ENCODE measurements around the gene SCARF2.
A peak's percentile ranks its signal among the peaks of the same experiment; 100 is the strongest.
"Not testable (repeated sequence)": the region's sequence is repeated elsewhere in the genome, so short reads cannot be mapped to it uniquely, and the experiment has no call there.

SCARF2 gene

DNA sequence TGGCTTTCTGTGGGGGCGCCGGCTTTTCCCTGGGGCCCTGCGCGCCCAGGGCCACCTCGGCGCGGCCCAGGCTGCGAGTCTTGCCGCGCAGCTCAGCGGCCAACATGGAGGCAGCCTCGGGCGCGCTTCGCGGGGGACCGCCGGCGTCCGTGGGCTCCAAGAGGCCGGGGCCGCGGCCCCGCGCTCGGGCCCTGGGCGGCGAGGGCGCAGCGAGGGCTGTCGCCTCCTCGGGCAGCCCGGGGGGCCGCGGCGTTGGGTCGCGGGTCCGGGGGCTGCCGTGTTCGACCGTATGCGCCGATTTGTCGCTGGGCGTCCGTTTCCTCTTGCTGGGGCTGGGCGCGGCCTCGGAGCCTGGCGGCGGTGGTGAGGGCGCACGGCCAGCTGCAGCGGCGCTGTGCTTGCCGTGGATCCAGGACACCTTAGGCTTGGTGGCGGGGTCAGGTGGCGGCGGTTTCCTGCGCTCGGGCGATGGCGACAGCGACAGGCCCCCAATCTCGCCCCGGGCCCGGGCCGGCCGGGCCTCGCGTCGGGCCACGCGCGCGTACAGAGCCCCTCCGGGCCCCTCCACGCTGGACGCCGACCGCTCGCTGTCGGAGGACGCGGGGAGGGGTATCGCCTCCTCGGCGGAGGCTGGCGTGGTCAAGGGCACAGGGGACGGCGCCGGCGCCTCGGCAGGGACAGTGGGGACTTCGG, 11.9 kb downstream of the SCARF2 start:
- no peak for DNase-seq

- DNase-seq: peak; percentile 86
These were observed 12.6 kb downstream of the SCARF2 start for GRCh38 chr22:20424932-20425565.

DNA sequence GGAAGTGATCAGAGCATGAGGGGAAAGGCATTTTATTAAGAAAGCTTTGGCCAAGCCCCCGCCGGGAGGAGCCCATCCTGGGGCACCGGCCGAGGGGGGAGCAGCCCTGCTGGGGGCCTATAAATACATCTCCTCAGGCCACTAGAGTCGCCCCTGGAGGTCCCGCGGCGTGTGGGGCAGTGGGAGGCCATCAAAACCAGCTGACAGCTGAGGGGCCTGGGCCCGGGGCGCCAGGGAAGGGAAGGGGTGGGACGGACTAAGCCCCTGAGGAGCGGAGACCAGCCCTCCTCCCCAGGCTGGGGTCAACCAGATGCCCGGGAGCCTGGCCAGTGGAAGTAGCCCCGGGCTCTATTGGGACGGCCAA, 13.1 kb downstream of the SCARF2 start:
- no peak for DNase-seq

- DNase-seq: peak; percentile 79
These were observed 13.6 kb downstream of the SCARF2 start for GRCh38 chr22:20423906-20424551.

DNA sequence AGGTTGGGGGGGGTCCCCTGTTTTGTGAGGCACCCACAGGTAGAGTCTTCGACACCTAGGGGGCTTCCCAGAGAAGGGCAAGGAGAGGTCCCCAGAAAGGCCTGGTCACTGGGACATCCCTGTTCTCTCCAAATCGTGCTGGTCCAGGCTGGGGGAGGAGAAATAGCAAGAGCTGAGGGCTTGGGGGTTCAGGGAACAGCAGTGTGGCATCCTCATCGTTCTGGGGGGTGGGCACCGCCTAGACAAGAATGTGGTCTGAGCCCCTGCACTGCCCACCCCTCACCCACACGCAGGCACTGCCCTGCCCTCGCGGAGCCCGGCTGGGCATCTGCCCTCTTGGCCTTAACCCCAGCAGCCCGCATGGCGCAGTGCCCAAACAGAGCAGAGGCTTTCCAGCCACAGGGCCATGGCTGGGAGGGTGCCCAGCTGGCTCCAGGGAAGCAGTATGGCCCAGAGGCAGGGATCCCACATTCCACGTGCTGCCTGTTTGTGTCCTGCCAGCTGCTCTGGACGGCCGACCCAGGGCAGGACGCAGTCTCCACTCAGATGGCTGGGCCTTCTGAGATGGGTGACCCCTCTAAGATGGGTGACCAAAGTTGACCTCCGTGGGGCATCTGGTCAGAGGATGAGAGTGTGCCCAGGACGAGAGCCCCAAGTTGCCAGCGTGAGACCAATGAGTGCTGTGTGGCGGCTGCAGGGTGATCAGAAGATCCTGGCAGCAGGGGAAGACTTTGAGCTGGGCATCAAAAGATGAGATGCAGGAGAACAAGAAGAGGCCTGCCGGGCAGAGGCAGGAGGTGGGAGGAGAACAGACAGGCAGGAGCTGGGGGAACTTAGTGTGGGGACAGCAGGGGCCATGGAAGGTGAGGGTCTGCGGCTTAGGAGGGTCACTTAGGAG, 14.4 kb downstream of the SCARF2 start:
- peak; percentile 89 for DNase-seq

GRCh38 chr22:20422271-20423007, 15.2 kb downstream of the SCARF2 start:
- peak; percentile 92 for DNase-seq

DNA sequence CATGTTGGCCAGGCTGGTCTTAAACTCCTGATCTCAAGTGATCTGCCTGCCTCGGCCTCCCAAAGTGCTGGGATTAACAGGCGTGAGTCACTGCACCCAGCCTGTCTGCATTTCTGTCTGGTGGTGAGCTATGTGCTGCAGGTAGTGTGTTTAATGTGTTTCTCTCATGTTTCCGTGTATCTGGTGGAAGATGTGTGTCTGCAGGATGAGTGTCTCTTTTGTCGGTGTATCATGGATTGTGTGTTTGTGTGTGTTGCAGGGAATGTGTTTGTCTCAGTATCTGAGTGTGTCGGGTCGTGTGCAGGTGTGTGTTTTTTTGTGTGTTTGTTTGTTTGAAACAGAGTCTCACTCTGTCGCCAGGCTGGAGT, 16.1 kb downstream of the SCARF2 start:
- peak; percentile 2 for DNase-seq

- no peak for DNase-seq
These were observed 17.3 kb downstream of the SCARF2 start for GRCh38 chr22:20420157-20420842.

- no peak for DNase-seq
These were observed 18.0 kb downstream of the SCARF2 start for GRCh38 chr22:20419664-20419951.

GRCh38 chr22:20418211-20418788, 19.3 kb downstream of the SCARF2 start:
- DNase-seq: peak; percentile 91

- DNase-seq: not testable (repeated sequence)
These were observed 21.9 kb downstream of the SCARF2 start for GRCh38 chr22:20415699-20416098.

DNA sequence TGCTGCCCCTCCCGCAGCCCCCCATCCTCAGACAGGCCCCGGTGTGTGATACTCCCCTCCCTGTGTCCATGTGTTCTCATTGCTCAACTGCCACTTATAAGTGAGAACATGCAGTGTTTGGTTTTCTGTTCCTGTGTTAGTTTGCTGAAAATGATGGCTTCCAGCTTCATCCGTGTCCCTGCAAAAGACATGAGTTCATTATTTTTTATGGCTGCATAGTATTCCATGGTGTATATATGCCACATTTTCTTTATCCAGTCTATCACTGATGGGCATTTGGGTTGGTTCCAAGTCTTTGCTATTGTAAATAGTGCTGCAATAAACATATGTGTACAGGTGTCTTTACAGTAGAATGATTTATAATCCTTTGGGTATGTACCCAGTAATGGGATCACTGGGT, 22.4 kb downstream of the SCARF2 start:
- not testable (repeated sequence) for DNase-seq

DNA sequence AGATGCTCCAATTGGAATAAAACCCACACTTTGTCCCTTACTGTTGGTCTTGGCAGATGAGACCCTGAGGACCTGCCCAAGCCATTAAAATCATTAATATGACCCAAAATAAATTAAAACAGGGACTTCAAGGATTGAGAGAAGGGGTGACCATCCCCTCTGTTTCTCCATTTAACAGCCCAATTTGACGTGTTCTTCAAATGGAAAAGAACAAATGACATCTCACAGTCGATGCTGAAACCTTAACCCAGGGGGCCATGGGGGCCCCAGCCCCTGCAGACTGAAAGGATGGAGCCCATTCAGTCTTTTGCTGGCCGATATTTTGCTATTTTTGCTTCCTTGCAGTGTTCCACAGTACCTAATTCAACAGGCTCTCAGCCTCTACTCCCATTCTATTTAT, 23.2 kb downstream of the SCARF2 start:
- DNase-seq: no peak

DNA sequence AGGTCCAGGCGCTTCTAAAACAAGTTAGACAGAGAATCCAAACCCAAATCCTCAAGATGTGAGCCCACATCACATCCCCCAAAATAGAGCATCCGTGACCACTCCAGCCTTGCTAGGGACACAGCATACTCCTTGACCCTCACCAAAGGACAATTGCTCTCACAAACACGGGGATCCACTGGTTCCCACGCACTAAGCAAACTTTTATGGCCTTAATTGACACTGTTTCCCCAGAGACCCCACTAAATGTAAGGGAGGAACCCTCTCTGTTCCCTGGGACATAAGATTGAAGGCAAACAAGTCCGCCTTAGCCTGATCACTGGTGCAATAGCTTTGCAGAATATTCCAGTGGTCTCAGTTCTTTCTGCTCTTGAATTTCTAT, 23.6 kb downstream of the SCARF2 start:
- no peak for DNase-seq

DNA sequence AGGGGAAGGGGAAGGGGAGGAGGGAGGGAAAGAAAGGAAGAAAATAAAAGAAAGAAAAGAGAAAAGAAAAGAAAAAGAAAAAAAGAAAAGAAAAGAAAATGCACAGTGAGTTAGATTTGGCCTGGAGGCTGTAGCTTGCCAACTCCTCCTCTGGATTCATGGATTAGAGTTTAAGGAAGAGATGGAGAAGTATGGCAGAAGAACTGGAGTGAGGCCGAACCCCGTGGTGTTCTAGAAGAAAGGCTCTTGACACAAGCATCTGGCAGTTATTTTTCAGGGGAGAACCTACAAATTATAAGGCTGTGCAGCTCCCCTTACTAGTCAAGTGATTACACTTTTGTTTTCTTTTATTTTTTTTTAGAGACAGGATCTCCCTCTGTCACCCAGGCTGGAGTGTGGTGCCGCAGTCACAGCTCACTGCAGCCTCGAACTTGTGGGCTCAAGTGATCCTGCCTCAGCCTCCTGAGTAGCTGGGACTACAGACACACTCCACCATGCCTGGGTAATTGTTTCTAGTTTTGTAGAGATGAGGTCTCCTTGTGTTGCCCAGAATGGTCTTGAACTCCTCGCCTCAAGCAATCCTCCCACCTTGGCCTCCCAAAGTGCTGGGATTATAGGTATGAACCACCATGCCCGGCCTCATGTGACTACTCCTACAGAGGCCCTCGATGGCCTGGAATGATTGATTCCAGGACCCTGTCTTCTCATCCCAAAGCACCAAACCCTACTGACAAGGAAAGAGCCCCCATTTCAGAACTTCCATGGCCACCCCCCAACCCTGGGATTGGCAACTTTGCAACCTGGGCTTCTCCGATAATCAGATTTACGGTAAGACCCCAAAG, 24.2 kb downstream of the SCARF2 start:
- DNase-seq: no peak

DNA sequence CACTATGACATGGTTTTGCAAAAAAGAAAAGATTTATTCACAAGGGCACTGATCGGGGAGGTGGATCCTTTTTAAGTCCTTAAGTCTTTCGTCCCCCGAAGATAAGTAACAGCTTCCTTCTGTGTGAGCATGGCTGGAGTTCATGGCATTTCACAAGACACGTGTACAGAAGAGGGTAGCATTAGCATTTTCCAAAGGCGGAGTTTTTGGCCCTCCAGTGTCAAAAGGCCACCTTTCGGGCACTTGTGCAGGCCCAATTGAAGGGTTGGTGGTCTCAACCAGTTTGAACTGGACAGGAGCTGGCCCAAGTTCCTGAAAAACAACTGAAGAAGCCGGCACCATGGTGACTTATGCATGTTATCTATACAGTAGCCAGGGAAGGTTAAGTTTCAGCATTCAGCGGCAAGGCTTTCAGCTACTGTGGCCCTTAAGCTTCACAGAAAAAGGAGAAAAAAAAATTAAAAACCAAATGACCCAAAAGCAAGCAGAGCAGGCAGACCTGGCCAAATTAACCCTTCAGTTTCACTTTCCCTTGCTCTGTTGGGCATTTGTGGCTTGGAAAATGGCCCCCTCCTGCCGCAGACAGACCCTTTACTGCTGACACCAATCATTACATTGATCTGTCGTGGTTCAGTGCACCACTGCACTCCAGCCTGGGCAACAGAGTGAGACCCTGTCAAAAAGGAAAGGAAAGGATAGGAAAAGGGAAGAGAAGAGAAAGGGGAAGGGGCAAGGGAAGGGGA, 25.0 kb downstream of the SCARF2 start:
- DNase-seq: no peak

DNA sequence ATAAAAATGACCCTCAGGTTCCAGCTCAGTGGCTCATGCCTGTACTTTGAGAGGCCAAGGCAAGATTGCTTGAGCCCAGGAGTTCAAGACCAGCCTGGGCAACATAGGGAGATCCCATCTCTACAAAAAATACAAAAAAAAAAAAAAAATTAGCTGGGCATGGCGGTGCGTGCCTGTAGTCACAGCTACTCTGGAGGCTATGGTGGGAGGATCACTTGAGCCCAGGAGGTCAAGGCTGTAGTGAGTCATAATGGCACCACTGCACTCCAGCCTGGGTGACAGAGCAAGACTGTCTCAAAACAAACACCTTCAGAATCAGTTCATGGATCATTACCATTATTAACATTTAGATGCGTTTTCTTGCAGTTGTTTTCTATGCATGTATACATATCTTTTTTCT, 28.2 kb downstream of the SCARF2 start:
- not testable (repeated sequence) for DNase-seq

DNA sequence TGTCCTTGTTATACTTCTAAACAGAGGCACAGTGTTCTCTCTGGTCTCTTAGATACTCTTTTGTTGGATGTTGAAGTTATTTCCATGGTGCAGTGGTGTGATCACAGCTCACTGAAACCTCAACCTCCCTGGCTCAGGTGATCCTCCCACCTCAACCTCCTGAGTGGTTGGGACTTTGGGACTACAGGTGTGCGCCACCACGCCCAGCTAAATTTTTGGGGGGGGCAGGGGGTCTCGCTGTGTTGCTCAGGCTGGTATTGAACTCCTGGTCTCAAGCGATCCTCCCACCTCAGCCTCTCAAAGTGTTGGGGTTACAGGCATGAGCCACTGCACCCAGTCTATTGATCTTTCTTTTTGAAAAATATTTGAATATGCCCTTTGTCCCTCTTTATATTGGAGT, 28.7 kb downstream of the SCARF2 start:
- DNase-seq: no peak

GRCh38 chr22:20407829-20408228, 29.8 kb downstream of the SCARF2 start:
- no peak for DNase-seq
